GM18870 (cell line): ENCODE measurements around the gene CDH23.

Source experiments
- ATAC-seq: cut with Tn5 transposase; IDR thresholded peaks from one replicate; pipeline ENCODE4 v1.9.1; 2021; ENCODE audit warnings: moderate library complexity; ENCODE audit not compliant: unreplicated experiment

Gene CDH23

DNA sequence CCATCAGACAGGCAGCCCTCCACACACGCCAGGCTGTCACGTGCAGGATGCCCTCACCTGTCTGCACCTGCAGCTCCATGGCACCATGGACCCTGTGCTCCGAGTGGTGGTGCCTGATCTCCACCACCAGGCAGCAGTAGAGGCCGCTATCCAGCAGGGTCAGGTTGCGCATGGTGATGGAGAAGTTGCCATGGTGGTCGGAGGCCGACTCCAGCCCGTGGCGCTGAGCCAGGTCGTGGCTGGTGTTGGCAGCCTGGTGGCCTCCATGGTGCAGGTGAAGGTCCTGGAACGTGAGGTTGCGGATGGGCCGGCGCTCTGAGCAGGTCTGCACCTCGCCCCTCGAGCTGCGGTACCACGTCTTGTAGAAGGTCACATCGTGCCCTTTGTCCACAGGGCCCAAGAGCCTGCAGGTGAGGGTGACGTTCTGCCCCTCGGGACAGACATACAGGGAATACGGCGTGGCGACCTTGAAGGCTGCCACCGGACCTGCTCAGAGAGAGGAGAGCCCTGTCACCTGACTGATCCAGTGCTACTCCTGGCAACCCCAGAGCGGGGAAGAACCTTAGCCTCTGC is 364.9 kb downstream of the CDH23 start:
- no peak for ATAC-seq

DNA sequence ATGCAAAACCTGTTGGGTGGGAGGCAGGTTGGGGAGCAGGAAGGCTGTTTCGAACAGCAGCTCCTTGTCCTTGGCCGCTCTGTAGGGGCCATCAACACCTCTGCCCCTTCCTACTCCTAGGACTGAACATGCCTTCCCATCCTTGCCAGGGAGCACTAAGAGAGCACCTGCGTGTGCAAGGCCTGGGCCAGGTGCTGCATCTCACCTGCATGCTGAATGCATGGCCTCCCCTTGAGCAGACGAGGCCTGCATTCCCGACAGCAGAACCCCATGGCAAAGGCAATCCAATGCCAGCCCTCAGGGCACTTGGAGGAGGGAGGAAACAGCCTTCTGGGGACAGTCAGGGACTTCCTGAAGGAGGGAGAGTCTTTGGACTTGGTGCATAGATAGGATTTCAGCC is 365.6 kb downstream of the CDH23 start:
- no peak for ATAC-seq

DNA sequence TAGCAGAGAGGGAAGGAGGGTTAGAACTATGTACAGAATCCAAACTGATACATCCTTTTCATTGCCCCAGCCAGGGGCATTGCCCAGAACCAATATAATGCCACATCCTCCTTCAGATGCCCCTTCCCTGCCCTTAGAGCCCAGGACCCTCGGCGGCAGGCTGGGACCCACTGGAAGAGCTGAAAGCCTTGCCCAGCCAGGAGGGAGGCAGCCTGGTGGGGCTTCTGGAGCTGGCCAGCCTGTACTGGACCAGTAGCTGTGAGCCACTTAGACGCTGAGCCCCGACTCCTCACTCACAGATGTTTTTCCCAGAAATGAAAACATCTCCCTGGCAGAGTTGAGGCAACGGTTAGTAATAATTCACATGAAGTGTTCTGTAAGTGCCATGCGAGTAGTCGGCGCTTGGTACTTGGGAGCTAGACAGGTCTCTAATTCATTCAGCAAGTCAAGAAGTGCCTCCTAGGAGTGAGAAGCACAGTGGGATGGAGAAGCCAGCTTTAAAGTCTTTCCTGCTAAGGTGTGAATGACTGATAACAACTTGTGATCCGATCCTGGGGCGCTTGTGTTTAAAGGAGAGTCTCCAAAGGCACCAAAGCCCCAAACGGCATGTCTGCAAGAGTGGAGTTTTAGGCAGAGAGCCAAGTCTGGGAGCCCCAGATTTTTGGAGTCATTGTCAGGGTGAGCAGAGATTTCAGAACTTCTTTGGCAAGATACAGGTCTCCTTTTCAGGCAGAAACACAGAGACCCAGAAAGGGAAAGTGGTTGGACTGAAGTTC is 366.8 kb downstream of the CDH23 start:
- no peak for ATAC-seq

DNA sequence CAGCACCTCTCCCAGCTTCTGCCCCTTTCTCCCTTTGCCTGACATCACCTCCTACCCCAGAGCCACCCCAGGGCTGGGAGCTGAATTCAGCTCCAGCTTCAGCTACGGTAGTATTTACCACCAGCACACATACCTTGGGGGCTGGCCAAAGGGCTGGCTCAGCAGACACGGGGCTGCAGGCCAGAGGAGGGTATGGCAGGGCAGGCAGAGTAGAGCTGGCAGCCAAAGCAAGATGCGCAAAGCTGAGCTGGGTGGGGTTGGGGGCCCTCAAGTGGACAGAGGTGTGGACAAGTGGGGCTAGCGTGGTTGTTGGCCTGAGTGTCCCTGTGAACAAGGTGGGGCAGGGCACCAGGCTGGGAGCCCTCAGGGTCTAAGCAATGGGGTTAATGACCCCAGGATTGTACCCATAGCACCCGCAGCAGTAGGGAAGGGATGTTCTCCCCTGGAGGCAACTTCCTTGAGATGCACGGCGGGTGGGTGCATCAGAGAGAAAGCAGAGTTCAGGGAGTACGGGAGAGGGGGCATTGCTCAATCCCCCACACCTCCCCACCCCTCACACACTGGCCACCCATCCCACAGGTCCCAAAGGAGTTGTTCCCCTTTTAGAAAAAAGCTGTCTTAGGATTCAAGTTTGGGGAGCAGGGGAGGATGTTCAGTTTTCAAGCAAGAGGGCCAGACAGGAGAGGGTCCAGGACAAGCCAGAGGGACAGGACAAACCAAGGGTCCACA is 368.6 kb downstream of the CDH23 start:
- no peak for ATAC-seq

DNA sequence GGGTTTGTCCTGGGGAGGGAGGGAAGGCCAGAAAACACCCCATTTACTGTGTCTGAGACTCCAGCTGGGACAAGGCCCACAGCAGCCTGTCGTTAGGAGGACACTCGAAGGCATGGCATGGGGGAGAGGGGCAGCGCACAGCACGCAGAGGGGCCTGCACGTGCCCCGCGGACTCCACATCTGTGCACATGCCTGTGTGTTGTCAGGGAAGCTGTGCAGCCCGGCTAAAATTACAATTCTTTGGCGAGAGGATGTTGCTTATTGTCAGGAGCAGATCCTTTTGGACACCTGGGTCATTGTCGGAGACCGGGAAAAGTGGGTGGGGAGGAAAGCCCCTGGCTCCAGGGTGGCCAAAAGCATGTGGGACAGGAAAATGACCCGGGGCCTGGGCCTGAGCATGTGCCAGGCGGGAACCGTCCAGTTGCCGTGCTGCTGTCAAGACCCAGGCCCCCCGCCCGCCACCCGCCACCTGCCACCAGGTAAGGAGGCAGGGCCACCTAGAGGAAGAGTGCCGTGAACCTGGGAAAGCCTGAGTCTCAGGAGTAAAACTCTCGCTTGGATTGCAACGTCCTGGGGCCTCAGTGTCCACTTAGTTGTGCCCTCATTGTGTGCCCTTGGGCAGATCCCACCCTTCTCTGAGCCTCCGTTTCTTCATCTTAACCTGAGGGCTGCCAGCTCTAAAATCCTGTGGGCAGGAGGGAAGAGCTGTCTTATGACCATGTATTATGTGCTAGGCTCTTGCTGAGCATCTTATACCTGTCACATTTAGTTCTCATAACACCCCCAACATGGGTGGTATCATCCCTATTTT is 369.4 kb downstream of the CDH23 start:
- ATAC-seq, result no peak

DNA sequence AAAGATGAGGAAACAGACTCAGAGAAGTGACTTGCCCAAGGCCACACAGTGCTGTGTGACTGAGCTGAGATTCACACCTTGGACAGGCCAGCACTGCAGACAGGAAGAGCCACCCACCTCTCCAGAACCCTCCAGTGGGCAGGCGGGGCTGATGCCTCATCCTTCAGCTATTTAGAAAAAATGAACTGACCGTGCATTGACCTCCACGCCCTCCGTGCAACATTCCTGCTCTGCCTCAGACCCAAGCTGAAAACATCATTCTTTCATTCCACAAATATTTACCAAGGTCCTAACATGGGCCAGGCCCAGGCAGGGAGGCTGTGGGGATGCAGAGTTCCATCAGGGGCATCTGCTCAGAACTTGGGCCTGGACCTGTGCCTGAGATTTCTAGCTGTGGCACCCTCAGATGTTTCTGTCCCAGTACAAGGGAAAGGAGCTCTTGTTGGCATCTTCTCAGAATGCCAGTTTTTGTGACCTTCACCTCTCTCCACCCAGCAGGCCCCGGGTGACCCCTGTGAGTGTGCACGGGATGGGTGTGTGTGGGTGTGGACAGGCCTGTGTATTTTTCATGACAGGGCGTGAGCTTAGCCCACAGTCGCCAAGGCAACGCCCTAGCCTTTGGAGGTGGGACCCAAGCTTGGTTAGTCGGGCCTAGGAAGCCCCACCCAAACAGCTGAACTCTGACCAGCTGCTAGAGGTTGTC is 370.1 kb downstream of the CDH23 start:
- no peak for ATAC-seq

DNA sequence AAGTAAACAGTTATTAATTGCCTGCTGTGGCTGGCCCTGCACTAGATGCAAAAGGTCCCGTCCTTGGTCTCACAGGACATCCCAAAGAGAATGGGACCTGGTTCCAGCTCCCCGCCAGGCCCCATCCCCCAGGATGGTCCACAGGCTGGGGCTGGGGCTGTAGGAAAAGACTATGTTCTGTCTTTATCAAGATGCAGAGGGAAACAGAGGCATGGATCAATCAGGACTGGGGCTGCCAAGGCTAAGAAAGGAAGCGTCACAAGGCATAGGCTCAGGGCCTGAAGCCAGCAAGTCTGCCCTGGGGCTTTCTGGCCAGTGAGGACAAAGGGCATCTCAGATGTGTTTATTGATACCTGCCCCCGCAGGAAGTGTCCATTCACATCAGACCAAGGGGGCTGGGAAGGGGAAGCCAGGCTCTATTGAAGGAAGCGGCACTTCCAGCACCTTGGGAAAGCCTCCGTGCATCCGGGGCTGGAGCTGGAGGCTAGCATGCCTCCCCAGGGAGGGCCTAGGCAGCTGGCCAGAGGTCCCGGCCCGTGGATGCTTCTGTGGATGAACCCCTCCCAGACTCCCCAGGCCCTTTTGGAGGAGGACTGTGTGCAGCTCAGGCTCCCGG is 370.8 kb downstream of the CDH23 start:
- no peak for ATAC-seq

DNA sequence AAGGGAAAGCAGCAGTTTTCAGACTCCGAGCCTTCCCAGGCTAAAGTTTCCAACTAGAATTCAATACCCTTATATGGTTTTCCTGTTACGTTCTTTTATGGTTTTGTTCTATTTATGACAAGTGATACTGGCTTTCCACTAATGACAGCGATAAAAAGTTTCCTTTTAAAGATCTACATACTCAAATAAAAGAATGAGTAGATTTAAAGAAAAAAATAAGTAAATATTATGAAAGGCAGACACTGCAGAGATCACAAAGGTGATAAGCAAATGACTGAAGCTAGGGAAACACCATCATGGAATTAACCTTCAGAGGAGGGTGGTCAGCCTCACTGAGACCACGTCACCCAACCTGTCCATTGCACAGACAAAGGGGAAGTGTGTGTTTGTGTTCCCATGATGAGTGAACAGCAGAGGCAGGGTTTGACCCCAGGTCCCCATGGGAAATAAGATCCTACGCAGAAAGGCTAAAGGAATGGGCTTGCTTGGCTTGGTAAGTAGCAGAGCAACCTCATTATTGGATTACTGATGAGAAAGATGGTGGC is 372.6 kb downstream of the CDH23 start:
- ATAC-seq, result peak; percentile 31

DNA sequence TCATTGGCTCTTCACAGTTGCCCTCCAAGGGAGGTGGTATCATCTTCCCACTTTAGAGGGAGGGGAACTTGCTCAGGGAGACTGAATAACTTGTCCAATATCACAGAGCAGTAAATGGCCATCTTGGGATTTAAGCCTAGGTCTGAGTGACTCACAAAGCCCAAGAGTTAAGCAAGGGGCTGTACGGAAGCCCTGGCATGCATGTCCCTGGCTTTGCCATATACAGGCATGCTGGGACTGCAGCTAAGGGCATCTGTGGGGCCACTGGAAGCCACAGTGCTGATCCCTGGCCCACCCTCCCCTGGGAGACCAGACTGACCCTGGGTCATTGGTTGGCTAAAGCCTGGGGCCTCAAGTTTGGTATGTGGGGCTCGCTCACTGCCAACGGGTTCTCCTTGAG is 373.5 kb downstream of the CDH23 start:
- ATAC-seq, result no peak

DNA sequence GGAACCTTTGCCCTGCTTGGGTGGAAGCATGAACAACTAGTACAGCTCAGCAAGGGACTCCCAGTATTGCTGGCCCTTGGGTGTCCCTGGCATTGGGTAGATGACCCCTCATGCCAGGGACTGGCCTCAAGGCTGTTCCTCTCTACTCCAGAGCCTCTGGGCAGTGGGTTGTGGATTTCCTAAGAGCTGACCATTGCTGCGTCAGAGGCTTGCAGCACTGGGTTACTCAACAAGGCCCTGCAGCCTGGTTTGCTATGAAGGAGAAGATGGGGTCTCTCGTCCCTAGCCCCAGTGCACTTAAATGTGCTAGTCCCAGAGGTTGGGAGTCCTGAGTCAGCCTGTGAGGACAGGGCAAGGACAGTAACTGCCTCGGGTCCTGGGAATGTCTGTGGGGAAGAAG is 374.1 kb downstream of the CDH23 start:
- ATAC-seq, result no peak

DNA sequence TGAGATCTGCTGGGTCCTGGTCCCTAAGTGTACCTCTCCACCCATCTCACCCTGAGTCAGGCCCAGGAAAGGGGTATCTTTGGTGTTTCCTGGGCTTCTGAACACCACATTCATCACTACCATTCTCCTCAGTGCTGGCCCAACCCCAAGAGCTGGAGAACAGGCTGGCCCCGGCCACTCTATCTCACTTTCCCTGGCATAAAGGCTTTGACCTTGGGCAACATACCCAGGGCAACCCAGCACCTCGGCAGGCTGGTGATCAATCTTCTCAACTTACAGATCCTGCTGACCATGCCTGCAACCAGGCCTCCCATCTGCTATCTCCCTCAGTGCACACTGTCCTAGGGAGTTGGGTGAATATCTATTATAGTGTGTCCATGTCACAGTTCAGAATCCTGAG is 374.5 kb downstream of the CDH23 start:
- no peak for ATAC-seq

DNA sequence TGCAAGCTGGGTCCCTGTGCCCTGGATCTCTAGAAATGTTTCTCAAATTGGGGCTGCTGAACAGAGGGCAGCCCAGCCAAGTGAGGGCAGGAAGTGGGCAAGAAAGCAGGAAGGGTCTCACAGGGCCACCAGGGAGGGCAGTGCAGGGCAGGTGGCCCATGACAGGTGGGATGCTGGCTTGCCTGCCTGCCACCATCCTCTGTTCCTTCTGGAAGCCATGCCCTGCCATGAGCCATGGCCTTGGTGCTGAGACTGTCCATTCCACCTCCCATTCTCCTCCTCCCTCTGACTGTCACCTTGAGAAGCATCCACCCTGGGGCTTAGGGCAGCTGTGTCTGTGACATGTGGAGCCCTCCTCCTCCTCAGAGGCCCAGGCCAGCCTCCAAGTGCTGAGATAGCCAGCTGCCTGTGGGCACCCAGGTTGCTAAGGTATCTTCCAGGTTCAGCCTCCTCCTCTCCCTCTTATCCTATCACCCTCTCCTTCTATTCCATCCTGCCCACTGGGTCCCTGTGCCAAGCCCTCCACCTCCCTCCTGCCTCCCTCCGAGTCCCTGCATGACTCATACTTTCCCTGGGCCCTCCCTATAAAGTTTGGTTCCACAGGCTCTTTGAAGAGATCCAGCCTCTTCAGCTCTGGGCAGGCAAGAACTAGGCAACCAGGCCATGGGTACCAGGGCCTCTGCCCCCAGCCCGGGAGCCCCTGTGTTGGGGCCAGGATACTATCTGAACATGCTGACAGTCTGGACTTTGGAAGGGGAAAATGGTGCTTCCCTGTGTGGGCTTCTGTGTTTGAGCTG is 375.3 kb downstream of the CDH23 start:
- no peak for ATAC-seq

DNA sequence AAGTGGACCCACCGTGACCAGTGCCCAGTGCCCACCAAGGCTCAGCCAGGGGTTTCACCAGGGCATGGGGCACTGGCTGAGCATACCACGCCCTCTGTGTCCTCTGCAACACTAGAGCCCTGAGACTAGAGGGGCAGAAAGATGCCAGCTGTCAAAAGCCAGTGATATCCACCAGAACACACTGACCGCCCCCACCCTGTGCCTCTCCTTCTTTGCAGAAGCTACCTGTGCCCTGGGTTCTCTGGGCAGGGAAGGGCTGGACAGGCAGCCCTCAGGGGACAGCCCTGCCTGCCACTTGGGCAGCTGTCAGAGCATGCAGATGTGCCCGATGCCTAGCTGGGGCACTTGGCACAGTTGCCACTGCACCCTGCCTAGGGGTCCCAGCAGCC is 376.1 kb downstream of the CDH23 start:
- no peak for ATAC-seq

DNA sequence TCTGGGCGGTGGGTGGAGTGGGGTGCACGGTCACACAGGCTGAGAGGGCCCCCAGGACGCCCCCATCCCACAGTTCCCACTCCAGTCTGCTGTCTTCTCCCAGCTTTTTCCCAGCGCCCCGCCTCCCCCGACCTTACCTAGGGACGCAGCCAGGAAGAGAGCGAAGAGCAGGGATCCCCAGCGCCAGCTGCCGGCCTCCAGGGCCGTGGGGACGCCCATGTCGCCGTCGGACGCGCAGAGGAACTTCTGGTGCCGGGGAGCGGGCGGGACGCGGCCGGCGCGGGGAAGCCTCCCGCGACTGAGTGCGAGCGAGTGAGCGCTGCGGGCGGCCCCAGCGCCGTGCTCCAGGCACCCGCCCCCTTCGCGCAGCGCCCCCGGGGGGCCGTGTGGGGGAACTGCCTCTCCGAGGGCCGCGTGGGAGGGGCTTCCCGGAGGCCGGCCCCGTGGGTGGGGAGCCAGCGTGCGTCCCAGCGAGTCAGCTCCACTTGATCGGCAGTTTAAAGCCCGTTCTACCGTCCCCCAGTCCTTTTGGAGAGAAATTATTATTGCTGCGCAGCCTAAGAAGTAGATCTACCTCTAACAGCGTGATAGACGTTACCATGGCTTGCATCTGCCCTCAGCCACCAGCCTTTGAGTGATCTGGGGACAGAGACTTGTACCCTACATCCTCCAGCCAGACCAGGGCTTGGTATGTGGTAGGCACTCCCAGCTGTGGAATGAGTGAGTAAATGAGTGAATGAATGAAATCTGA is 376.7 kb downstream of the CDH23 start, which contains the start of gene VSIR:
VSIR (minus strand) TSS at position 300 of the 751 bp plus-strand sequence; CDS start at position 219, 81 bp downstream.
- ATAC-seq, result no peak

DNA sequence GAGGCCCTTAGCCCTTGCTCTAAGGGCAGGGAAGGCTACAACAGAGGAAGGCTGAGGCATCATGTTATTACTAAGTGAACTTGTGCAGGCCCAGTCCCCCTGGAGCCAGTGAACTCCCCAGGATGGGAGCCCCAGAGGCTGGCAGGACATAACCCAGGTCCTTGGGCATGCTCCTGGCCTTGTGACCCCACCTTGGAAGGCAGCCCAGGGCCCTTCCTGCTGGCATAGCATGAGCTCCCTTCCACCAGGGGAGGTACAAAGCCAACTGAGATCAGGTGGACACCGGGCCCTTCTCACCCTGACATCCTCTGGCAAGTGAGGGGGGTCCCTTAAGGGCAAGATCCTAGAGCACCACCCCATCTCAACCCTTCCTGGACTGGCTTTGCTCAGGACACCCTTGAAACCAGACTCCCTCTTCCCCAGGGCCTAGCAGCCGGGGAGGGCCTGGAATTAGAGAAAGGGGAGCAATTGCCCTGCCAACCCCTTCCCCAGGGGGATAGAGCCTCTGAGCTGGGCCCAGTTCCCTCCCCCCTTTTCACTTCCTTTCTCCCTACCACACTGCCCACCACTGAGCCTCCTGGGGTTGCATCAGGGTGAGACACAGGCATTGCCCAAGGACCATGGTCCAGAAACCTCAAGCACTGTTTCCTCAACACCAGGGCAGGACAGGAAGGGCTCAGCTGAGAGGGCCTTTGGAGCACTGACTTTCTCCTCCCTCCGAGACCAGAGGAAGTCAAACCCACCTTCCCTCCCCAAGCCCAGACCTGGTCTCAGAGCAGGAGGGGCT is 378.4 kb downstream of the CDH23 start:
- no peak for ATAC-seq

DNA sequence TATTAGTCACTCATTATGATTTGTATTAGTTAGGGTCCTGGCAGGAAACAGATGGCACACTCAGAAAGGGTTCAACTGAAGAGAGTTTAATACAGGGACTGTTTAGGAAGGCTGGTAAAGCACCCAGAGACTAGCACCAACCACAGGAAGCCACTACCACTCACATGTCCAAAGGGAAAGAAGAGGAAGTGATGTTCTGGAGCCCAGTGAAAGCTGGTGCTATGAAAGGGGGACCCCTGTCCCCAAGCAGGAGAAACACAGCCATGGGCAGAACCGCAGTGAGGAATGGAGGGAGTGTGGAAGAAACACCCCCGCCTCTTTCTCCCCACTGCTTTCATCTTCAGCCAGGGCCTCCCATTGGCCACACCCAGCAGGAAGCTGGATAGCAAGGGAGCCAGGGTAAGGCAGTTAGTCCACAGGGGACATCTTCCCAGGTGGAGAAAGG is 379.8 kb downstream of the CDH23 start:
- no peak for ATAC-seq

DNA sequence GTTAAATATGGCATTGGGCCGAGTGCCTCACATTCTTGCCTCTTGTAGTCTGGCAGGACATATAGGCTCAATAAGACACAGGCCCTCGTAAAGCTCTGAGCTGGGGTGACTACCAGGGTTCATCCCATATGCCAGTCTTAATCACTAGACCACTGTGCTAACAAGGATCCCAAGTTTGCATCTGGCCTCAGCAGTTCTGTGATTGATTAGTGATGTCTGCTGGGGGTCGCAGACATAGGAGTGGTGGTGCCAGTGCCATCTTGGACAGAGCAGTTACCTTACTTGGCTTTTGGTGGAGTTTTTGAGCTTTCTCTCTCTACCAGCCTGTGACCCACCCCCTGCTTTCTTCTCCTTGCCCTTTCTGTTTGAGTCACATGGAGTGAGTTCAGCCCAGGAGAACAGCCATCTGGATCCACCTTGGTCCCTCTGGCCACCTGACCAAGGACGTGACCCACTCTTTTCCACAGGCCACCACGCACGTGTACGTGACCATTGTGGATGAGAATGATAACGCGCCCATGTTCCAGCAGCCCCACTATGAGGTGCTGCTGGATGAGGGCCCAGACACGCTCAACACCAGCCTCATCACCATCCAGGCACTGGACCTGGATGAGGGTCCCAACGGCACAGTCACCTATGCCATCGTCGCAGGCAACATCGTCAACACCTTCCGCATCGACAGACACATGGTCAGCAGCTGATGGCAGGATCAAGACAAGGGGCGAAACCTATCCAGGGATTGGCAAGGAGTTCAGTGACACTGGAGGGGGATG is 380.7 kb downstream of the CDH23 start:
- ATAC-seq, result no peak
